GM21619 (cell line): ENCODE data around the gene PPP1R9A.
"Not testable (repeated sequence)": the region's sequence is repeated elsewhere in the genome, so short reads cannot be mapped to it uniquely, and the experiment has no call there.

Experiments used
- ATAC-seq: cut with Tn5 transposase; IDR thresholded peaks from one replicate; pipeline ENCODE4 v1.9.1; 2021; ENCODE audit not compliant: unreplicated experiment

PPP1R9A gene

DNA sequence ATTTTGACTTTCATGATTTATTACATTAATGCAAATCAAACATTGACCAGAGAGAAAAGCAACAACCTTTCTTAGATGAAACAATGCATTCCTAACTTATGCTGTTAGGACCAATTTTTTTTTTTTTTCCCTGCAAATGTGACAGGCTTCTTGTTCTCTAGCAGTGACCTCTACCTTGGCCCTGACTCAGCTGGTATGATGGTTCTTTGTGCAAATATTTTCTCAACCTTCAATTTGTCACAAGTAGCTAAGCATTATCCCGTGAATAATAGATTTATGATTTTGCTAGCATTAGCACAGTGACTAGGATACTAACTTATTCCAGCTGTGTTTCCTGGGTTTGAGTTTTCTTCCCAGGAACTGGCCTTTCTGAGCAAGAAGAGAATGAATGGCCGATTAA, 64.9 kb downstream of the PPP1R9A start:
- no peak for ATAC-seq

- ATAC-seq: no peak
These were observed 66.5 kb downstream of the PPP1R9A start for GRCh38 chr7:94973844-94974243.

DNA sequence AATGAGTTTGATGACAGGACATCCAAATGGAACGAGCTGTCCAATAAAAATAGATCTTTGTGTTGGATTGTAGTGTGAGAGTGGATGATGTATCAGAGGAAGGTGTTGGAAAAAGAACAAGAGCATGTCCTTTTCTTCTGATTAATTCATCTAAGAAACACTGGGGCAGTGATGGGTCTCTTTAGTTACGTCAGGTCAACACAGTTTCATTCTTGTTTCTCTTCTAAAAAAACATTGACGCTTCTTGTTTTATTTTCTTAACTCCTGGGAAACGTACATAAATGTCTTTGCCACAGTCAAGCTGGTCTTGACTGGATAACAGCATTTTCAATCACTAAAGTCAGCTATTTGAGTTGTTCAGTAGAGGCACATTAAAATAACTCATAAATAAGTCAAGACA, 67.0 kb downstream of the PPP1R9A start:
- ATAC-seq: no peak

DNA sequence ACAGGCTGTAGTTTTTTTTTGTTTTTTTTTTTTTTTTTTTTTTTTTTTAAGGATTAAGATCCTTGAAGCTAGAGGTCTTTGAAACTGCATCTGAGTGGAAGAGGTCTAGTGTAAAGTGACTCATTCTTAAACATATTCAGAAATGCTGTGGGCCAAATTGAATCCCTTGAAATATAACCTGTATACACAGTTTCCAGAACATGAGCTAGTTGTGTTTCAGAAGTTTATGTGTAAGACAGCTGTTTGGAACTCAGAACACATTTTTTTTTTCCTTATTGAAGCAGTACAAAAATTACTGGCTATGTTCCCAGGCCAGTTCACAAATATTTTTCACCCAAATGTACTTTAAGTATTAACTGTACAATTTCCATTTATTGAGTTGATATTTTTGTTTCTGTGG, 67.9 kb downstream of the PPP1R9A start:
- no peak for ATAC-seq

DNA sequence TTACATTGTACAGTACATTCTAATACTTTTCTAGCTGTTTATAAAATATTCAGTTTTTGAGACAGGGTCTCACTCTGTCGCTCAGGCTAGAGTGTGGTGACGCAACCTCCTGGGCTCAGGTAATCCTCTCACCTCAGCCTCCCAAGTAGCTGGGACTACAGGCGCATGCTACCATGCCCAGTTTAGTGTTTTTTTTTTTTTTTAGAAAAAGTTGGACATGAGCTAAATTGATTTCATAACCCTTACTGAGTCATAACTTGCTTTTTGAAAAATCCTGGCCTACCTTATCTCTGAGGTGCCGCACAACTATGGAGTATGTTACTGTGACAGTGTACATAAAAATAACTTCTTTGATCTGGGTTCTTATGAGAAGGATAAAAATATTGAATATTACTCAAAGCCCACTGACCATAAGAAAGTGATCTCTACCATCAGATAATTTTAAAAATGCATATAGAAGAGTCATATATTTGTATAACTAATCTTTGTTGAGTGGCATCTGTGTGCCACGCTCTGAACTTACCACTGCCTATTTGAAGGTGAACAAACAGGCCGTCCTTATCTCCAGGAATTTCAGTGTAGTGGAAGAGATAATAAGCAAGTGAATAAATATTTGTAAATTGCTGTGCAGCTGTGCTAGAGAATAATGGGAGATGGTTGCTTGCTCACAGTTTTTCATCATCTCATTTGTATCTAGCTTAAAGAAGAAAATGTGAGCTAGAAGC, 73.2 kb downstream of the PPP1R9A start:
- no peak for ATAC-seq

- ATAC-seq: no peak
These were observed 88.5 kb downstream of the PPP1R9A start for GRCh38 chr7:94995921-94996320.

- ATAC-seq: no peak
These were observed 89.0 kb downstream of the PPP1R9A start for GRCh38 chr7:94996369-94996768.

DNA sequence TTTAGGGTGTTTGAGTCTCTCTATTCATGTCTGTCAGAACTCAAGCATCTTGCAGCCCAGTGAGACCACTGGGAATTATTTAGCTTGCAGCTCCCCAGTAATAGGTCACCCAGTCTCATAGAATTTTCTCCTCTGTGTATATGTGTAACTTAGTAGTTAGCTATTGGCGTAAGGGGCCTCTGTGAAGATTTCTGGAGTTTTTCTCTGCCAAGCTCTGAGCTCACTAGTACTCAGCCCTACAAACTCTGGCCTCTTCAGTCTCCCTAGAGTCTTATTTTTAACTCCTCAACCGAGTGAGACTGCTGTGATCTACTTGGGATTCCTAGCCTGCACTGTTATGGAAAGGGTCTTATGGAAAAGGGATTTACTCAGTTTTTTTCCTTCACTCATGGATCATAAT, 90.2 kb downstream of the PPP1R9A start:
- no peak for ATAC-seq

- ATAC-seq: no peak
These were observed 91.1 kb downstream of the PPP1R9A start for GRCh38 chr7:94998266-94999068.

GRCh38 chr7:94999069-94999351, 91.6 kb downstream of the PPP1R9A start:
- no peak for ATAC-seq

DNA sequence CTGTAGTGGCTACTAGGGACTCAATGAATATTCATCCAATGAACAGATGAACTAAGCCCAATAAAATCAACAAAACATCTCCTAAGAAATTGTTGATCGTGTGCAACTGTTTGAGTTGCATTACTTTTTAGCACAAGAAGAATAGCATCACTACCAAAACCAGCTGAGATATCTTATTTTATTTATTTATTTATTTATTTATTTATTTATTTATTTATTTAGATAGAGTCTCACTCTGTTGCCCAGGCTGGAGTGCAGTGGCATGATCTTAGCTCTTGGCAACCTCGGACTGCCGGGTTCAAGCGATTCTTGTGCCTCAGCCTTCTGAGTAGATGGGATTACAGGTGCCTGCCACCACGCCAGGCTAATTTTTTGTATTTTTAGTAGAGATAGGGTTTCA, 92.2 kb downstream of the PPP1R9A start:
- ATAC-seq: not testable (repeated sequence)

- ATAC-seq: no peak
These were observed 93.9 kb downstream of the PPP1R9A start for GRCh38 chr7:95001258-95001657.

DNA sequence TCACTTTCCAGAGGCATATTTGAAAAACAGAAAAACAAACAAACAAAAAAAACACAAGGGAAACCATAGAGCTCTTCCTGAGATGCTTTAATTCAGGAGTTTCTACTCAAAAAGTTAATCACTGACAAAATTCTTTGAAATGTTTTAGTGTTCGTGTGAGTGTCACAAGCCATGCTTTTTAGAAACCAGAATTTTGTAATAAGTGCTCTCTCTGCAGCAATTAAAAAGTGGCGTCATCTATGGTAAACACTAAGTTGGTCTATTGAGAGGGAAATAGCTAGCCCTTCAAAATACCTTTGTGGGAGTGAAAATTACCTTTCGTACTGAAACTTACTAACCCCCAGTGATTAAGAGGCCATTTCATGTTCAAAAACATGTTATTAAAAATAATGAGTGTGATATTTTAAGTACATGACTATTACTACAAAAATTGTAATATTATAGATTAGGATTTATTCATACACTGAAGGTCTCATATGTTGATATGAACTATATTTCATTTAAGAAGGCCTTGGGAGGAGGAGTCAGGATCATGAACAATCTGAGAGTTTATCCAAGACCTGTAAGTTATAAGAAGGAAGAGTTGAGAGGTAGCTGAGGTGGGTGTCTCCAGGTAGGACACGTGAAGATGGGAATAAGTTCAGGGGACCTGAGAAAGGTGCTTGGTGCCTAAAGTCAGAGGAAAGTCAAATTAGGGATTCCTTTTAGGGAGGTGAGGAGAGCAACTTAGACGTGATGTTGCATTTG, 94.6 kb downstream of the PPP1R9A start:
- no peak for ATAC-seq

GRCh38 chr7:95002775-95003174, 95.4 kb downstream of the PPP1R9A start:
- ATAC-seq: no peak

DNA sequence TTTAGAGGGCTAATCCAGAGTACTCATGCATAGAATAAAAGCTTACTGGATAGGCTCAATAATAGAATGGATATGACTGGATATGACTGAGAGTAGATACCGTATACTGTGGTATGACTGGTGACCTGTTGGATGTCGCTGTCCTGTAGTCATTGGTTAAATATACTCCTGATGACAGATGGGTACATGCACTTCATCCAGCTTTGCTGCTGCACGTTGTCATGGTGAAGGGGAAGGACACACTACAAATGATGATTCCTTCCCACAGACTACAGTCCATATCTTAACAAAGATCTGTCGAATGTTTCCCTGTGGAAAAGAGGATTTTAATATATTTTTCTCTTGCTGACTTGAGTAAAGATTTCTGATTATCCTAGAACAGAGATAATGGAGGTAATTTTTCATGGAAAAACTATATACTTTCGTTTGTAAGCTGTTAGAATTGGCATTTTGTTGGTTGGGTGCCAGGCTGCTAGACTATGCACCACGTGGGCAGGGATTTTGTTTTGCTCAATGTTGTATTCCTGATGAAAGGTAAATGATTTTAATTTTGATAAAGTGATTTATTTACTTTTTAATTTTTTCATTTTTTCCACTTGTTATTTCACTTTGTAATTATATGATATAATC, 97.3 kb downstream of the PPP1R9A start:
- no peak for ATAC-seq

DNA sequence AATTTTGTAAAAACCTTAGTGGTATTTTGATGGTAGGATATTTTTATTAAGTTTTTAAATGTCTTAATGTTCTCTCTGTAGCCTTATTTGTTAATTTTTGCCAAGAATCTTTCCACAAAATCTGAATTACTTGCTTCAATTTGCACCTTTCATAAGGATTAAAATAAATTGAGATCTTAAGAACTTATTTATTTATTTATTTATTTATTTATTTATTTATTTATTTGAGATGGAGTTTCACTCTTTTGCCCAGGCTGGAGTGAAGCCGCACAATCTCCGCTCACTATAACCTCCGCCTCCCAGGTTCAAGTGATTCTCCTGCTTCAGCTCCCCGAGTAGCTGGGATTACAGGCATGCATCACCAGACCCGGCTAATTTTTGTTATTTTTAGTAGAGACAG, 98.6 kb downstream of the PPP1R9A start:
- no peak for ATAC-seq

DNA sequence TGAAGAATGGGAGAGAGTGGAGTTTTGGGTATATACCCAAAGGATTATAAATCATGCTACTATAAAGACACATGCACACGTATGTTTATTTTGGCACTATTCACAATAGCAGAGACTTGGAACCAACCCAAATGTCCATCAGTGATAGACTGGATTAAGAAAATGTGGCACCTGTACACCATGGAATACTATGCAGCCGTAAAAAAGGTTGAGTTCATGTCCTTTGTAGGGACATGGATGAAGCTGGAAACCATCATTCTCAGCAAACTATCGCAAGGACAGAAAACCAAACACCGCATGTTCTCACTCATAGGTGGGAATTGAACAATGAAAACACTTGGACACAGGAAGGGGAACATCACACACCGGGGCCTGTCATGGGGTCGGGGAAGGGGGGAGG, 101.4 kb downstream of the PPP1R9A start:
- not testable (repeated sequence) for ATAC-seq

DNA sequence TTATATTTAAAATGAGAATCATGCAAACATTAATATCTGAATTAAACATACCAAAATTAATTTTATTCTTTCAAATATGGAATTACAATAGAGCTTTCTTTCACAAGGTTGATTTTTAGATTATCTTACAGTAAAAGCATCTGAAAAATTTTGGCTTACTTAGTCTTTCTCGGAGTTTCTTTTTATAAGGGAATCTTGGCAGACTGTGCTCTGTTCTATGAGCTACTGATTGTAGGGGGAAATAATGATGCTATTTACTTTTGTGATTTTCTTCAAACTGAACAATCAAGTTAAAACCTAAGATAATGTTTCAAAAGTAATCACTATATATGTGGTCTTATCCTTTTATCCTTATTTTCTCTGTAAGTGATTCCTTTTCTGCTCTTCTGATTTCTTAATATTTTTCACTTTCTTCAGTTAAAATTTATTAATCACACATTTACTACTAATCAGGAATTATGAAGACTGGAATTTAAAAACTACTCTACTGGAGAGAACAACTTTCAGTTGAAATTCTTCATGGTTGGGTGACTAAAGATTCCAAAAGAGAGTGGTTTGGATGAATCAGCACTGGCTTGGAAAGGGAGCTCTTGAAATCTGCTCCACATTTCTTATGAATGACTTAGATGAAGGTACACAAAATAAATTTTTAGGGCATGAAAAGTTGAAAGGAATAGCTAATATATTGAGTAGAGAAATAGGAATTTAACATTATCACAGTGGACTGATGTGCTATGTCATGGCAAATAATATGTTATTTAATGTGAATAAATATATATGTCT, 103.9 kb downstream of the PPP1R9A start:
- no peak for ATAC-seq

DNA sequence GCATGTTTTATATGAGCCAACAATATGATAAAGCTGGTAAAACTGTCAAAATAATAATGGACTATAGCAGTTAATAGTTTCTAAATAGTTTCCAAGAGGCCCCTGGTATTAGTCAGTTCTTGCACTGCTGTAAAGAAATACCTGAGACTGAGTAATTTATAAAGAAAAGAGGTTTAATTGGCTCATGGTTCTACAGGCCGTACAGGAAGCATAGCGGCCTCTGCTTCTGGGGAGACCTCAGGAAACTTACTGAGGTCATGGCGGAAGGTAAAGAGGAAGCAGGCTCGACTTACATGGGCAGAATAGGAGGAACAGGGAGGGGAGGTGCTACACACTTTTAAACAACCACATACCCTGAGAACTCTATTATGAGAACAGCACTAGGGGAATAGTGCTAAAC, 104.6 kb downstream of the PPP1R9A start:
- no peak for ATAC-seq

DNA sequence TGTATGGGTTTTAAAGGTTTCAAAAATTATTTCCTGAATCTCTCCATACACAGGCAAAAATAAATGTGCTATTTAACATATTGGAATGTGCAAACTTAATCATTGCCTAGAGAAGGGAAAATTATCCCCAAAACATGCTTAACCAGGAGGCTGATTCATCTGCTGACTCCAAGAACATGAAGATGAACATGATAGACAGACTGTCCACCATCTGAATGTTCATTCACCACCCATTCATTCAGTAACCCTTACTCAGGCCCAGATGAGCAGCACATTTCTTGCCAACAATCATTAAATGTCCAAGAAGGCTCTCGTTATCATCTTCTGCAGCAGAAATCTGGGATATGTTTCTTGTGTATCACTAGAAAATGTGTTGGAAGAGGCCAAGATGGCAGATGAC, 110.6 kb downstream of the PPP1R9A start:
- ATAC-seq: no peak

- ATAC-seq: no peak
These were observed 118.6 kb downstream of the PPP1R9A start for GRCh38 chr7:95026018-95026417.
